ENCODE results near the gene UROC1.
"Not testable (repeated sequence)": the region's sequence is repeated elsewhere in the genome, so short reads cannot be mapped to it uniquely, and the experiment has no call there.

- not testable (repeated sequence) for TF ChIP-seq CTCF (IDR thresholded peaks at IDR 0.05; ENCODE audit: insufficient read depth, low read length); POLR2AphosphoS5 (IDR thresholded peaks at IDR 0.05; ENCODE audit: low read depth)
Observed at GRCh38 chr3:126534716-126535115, 17.1 kb upstream of the UROC1 start.

Measured in HL-60 (cell line).